DMS153 (cell line): ENCODE measurements around the gene GDF7.
A peak's percentile ranks its signal among the peaks of the same experiment; 100 is the strongest.

ENCODE experiments used
- DNase-seq: peaks from one replicate; lab custom pipeline; 2025; lab: John Stamatoyannopoulos, UW

GDF7 gene

DNA sequence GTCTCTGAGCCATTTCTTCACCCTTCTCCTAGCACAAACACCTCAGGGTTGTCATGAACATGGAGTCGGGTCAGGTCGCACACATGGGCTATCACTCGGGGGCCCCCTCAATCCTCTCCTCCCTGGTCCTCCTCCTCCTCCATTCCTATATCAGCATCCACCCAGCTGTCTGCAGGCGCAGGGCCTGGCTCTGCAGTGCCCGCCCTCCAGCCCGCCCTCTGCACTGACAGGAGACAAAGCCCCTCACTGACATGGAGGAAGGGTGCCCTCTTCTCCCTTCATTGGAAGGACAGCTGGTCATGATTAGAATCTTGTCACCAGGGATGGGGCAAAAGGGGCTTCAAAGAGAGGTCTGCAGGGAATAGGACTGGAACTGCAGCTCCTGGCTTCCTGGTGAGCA, 37.8 kb upstream of the GDF7 start:
- DNase-seq = no peak

DNA sequence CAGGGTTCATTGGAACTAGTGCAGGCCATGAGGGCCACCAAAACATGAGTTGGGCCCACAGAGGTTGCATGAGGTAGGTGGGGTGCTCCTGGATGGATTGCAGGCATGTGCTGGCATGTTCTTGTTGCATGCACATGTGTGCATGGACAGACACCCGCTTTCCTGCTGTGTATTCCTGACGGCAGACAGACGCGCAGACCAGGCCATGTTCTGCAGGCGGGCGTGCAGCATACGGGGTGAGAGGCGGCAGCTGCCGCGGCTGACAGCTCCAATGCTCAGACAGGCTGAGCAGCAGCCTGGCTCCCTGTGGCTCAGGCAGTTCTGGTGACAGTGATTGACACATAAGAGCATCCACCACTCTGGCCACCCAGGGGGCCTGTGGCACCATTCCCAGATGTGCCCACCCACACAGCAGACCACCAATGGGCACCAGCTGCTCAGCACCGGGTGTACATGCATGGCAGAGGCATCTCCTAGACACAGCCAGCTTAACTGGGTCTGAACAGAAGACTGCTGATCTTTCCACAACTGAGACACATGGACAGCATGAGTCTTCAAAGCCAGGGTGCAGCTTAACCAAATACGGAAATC, 37.3 kb upstream of the GDF7 start:
- DNase-seq = no peak

DNA sequence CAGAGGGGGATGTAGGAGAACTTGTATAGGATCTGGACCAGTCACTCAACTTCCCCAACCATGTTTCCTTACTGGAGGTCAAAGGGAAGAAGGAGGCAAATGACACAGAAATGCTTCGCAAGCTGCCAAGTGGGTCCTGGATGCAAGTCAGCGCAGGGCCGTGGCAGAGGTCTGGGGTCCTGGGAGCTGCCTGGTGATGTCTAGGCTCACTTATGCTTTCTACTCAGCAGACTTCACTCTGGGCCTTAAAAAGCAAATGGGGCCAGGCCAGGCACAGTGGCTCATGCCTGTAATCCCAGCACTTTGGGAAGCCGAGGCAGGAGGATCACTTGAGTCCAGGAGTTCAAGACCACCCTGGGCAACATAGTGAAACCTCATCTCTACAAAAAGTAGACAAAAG, 36.0 kb upstream of the GDF7 start:
- no peak for DNase-seq

DNA sequence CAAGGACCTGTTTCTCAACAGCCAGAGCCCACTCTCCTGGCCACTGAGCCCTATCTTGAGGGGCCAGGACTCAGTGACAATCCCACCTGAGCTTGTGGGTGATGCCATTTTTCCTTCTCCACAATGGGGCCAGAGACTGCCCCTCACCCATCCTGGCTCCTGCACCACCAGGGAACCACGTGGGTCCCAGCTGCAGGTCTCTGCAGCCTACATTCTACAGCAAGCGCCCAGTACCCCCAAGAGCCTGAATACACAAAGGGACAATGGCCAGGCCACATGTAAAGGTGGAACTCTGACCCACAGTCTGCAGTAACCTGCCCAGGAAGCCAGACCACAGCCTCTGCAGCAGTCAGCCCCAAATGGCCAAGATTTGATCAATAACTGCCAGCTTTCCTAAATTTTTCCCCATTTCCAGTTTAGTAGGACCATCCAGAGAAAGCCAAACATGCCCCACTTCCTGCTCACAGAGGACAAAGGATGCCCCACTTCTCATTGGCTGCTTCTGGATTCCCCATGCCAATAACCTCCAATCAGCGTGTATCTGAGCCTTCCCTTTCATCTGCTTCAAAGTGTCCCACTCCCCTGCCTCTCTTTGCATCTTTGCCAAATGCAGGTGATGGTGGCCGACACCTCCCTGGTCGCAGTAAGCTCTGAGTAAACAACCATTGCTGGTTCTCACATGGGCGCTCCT, 35.2 kb upstream of the GDF7 start:
- DNase-seq = no peak

DNA sequence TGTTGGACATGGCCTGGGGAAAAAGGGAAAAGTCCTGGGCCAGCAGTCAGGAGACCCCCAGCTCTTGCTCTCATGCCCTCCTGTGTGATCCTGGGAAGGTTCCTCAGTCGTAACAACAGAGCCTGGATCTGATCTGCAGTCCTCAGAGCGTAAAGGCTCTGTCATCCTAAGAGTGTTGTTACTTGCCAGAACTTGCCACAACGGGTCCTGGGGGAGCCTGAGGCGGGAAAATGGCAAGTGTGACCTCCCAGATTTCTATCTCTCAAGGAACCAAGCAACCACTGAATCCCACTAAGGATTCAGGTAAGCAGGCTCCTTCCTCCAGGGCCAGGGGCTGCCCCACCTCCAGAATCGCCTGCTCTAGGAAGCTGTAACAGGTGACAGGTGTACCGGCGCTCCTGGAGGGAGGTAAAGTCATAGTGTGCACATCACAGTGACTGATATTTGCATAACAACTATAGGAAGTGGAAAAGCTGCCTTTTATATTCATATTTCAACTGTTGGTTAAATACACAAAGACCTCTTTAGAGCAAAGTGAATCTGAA, 34.4 kb upstream of the GDF7 start:
- no peak for DNase-seq

DNA sequence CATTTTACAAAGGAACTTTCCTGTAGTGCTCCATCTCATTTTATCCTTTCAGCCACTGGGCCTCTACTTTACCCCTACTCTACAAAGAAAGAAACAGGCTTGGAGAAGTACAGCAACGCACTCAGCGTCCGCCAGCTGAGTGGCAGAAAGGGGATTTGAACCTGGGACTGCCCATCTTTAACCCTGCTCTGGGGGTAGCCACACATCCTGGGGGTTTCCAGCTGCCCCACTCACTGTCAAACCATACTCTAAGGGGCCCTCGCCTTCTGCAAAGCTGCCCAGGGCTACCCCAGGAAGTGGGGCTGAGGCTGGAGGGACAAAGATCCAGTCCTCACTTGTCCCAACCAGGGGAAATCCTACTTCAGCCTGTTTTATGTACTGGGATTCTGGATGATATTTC, 33.9 kb upstream of the GDF7 start:
- DNase-seq = no peak

DNA sequence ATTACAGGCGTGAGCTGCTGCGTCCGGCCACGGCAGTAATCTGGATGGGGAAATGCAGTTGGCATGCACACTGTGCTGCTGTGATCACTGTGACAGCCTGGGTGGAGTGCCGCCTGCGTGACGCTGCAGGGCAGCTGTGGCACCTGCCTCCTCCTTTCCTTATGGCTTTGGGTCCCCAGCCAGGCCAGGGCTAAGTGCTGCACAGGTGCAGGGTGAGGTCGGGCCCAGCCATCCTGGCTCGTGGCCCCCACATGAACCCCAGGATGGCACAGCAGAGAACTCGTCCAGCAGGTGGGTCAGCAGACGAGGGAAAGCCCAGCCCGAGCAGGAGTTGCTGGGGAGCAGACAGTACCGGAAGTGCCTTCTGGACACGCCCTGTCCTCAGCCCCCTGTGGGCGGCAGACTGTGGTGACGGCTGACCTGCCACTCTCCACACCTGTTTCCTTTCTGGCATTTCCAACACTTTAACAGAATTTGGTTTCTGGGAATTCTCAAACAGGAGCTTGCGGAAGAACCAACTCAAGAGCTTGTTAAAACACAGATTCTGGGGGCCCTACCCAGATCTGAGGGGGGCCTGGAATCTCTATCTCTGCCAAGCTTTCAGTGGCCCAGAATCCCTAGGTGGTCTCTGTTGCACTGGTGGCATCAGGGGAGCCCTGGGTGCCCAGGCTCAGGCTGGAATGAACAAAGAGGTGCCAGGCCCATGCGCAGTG, 33.0 kb upstream of the GDF7 start:
- peak; percentile 65 for DNase-seq

DNA sequence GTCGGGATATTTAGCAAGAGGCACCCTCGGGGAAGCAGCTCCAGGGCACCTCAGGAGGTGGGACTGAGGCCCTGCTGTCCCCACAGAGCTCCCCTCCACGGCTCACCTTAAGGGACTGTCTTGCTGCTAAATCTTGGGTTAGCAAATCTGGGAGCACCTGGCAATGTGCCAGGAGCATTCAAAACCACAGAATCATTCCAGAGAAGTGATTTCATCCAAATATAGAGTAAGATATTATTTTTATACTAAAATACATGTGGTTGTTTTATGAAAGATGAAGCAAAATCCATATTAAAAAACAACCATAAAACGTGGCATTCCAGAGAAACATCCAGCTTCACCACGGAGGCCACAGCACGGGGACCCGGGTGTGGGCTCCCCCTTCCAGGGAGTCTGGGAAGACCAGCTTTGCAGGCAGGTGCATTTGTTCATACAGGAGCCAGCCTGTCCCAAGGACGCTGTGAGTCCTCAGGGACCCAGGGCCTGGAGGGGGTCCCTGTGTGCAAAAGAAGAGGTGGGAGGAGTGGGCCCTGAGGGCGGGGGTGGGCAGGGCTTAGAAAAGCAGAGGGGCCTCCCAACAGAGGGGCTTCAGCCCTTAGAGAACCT, 32.3 kb upstream of the GDF7 start:
- no peak for DNase-seq

DNA sequence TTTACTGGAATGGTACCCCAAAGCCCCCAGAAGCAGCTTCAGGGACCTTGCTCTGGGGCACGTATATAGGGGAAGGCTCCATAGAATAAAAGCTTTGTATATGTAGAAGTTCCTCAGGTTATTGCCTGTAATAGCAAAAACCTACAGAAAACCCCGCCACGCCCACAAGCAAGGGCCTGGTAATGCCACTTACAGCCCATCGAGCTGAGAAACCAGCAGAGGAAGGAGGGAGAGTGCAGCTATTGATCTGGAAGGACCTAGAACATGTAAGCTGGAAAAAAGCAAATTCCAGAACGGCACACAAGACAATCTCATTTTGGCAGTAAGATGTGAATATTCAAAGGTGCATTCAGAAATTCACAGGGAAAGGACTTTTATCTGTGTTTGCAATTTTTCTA, 31.8 kb upstream of the GDF7 start:
- no peak for DNase-seq

DNA sequence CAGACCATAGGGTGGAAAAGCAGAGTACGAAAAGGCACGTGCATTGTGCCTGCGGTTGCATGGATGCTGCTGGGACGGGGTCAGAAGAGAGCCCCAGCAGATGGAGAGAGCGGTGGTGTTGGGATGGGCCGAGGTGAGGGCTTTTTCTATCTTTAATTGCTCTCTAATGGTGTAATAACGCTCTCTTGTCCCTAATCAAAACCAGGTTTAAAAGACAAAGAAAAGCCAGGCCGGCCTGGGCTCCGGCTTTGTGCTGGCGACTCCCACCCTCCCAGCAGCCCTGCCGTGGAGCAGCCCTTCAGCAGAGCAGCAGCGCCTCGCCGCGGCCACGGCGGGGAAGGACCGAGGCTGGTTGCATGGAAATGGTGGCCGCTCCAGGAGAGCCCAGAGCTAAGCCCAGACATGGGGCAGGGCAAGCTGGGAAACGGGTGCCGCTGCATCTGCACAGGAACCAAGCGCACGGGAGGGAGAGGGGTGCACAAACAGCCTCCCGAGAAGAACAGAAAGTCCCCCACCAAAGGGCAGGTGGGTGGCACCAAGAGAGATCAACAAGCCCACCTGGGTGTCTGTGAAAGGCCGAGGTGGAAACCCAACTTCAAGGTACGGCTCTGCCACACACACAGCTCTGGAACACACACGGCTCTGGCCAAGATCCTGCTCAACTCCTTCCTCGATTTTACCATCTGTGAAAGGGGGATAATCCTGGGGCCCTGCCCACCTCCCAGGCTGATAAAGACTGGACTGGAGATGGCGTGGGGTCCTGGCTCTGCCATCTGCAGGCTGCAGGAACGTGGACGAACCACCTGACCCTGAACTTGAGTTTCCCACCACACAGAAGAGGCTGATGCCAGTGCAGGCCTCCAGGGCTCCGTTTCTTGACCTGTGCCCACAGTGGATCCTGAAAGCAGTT, 31.0 kb upstream of the GDF7 start:
- DNase-seq = peak; percentile 59

DNA sequence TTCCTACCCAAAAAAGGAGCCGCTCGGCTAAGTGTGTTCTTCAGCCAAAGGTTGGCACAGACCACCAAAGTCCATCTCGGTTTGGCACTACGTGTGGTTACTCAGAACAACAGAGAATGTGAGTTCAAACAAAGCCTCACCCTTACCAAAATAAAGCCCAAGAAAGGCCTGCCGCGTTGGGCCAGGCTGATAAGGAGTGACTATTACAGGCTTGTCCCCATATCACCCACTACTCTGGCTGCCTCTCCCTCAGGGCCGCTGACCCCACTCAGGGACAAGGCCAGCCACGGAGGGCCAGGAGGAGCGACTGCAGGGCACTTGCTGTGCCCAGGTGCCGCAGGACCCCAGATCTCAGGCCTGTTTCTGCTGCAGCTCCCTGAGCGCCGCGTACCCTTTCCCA, 29.8 kb upstream of the GDF7 start:
- no peak for DNase-seq

DNA sequence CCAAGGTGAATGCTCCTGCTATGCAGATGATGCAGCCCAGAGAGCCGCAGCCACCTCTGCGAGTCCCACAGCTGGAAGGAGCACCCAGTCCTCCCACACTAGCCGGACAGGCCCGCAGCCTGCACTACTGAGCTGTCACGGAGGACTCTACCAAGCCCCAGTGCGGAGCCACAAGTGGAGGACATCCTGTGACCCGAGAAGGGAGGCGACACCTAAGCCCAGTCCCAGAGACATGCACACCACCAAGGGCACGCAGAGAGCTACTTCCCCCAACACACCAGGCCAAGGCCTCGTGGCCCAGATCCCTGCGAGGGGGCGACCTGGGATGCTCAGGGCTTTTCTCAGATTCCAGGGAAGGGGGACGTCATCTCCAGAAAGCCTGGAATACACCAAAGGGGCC, 28.9 kb upstream of the GDF7 start:
- DNase-seq = no peak

DNA sequence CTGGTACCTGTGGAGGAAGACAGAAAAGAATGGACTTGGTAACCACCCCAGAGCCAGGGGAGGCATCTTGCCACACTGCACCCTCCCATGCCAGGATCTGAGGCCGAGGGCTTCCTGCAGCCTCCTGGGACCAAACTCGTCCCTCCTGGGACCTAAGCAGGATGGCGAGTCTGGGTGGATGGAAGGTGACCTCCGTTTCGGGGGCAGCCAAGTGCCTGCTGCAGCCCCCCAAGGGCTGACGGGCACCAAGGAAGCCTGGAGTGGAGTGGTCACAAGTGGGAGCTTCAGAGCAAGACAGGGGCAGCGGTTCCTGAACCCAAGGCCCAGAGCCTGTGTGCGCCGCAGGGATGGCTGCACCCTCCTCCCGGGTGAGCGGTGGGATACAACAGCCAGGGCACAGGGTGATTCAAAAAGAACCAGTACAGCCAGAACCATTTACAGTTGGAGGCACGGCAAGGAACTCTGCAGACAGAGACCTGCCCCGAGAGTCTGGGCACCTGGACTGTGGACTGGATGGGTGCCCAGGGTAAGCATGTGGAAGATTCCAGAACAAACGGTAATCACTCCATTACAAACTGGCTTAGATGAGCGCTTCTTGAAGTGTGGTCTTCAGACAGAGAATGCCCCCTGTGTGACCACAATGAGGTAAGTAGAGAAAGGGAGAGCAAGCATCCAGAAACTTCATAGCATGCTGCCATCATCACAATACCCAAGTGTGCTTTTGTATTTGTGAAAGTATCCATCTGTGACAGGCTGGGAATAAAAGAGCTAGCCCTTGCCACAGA, 28.1 kb upstream of the GDF7 start:
- DNase-seq = no peak

DNA sequence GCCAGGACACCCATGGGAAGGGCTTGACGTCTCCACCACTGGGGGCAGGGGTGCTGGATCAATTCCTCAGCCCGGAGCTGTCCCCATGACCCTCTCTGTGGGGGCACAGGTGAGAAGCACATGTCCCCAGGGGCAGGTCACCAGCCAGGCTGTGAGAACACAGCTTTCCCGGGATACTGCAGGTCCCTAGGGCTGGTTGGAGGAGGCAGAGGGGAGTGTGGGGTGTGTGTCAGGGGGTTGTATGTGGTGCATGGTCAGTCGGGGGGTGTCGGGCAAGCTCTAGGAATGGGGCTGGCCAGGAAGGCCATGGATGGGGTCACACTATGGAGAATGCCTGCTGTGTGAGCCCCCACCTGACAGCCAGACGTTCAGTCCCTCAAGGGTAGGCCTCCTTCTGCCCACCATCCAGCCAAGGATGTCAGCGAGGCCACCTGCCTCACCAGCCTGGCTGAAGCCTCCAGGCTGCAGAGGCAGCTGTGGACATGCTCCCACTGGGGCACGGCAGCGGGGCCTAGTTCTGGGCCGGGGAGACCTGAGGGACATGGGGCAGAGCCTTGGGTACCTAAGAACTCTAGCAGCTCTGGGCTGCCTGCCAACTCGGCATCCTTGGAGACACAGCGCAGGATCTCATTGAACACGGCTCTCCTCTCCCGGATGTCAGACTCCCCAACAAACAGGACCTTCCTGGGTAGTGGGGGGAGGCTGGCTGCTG, 26.4 kb upstream of the GDF7 start:
- no peak for DNase-seq

DNA sequence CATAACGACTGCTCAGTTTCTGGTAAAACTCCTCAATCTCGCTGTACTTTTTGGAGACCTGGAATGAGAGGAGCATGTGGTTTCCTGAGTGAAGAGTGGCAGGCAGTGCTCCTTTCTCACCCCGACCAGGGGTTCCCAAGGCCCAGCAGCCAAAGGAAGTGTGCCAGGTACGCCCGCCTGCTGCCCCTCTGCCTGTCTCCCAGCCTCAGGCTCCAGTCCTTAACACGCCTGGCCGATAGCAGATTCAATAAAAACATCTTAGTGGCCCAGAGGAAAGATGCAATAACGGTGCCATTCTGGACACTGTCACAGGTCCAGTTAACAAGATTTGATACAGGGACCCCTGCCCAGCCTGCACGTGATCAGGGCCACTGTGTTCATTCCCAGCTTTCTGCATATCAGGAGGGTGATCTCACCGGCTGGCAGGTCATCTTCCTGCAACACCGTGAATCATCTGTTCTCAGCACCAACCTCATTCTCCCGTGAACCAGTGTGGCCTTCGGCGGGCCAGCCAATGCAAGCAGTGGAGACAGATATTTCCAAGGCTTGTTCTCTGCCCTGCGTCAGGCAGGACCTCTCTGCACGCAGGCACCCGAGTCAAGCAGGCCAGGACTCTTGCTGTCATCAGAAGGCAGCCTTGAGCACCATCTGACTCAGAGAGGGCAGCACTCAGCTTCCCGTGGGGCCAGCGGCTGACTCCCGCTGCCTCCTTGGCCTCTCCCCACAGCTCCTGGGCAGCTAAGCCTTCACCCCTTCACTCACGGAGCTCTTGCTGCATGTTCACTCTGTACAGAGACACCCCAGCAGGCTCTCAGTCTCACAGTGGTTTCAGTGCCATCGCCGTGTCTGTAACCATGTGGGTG, 25.6 kb upstream of the GDF7 start:
- DNase-seq = no peak

DNA sequence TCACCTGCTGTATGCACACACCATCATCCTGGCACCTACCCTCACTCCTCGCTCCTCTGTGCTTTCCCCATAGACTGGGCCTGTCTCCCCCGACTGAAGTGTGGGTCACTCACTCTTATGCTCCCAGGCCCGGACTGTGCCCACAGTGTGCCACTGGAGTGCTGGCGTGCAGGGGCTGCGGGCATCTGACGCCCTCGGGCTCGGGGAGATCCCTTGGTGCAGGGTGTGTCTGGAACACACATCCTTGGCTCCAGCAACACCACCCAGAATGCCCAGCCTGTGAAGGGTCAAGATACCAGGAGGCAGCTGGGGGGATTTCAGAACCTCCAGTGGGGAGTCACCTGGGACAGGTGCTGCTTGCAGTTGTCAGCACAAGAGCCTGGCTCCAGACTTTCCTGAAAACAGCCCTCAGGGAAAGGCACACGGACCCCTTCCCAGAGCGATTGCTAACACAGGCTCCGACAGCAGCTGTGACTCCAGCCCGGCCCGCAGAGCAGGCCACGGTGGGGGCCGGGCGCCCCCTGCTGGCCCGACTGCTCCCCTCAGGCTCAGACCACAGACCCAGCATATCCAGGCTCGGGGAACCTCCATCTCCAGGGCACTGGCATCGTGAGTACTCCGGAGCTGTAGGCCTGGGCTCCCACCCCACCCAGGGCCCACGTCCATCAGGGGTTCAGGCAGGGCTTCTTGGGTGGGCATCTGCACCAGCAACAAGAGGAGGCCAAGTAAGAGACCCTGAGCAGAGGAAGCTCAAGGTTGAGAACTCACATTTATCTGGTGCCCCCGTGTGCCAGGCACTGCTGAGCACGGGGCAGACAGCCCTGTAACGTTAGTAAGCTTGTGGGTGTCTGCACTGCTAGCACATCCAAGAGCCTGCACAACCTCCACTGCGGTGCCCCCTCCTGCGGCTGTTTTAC, 24.6 kb upstream of the GDF7 start:
- DNase-seq = peak; percentile 10

DNA sequence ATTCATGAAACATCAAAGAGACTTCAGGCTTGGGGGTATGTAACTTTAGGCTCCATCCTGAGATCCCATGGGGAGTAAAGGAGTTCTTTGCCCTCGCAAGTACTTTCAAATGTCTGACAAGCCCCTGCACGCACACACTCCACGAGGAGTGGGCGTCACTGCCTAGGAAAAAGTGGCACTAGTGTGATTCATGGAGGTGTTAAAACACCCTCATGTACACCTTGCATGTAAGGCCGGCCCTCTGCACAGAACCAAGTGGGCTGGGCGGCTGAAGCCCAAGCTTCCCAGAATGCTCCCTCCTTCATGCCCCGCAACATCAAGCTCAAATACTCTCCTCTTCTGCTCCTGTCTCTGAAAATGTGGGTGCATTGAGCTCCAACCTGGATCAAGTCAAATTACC, 23.9 kb upstream of the GDF7 start:
- DNase-seq = no peak

DNA sequence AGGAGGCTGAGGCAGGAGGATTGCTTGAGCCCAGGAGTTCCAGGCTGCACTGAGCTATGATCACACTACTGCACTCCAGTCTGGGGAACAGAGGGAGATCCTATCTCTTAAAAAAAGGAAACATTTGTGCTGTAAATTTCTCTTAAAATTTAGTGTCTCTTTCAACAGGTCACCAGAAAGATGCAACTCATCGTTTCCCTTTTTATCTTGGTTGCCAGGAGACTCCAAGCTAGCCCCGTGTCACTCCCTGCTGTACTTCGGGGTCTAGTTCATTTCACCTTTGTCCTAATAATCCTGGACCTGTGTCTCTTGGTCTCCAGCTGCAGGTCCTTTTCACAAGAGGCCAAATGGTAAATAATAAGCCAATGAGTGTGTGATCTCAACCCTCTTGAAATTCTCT, 23.1 kb upstream of the GDF7 start:
- no peak for DNase-seq
